DMS53 treated with DMSO at 0.1 percent for 48 hours (cell line): ENCODE measurements around the gene OR10V1.
"Not testable (repeated sequence)": the region's sequence is repeated elsewhere in the genome, so short reads cannot be mapped to it uniquely, and the experiment has no call there.

Experiments
- DNase-seq: peaks from one replicate; lab custom pipeline; 2025; ENCODE audit not compliant: unreplicated experiment; lab: John Stamatoyannopoulos, UW

The OR10V1 gene

DNA sequence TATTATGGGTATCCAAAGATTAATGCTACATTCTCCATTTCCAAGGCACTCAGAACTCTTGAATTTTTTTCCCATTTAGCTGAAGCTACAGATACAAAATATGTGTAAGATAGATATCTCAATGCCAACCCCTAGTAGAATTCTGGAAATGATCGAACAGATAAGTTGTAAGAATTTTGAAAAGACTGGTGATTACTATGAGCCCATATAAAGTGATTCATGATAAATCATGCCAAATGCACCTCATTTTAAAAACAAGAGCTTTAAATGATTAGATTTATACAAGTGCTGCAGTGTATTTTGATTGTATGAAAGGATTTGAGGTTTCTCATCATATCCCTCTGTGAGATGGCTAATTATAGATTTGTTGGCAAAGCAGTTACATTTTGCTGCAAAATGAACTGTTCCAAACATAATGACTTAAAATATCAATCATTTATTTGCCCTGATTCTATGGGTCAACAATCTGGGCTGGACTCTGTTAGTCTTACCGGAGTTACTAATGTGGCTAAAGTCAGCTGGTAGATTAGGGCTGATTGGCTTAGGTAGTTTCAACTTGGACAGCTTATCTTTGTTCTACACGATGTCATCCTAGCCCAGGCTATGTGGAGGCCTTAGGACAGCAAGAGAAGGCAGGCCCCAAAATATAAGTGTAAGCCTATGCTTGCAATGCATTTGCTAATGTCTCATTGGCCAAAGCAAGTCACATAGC is 3.4 kb downstream of the OR10V1 start:
- no peak for DNase-seq

- DNase-seq, result no peak
Observed at GRCh38 chr11:59708537-59708936, 5.1 kb downstream of the OR10V1 start.

- DNase-seq, result no peak
Observed at GRCh38 chr11:59707371-59707770, 6.3 kb downstream of the OR10V1 start.

GRCh38 chr11:59706518-59707285 is 6.9 kb downstream of the OR10V1 start:
- no peak for DNase-seq

DNA sequence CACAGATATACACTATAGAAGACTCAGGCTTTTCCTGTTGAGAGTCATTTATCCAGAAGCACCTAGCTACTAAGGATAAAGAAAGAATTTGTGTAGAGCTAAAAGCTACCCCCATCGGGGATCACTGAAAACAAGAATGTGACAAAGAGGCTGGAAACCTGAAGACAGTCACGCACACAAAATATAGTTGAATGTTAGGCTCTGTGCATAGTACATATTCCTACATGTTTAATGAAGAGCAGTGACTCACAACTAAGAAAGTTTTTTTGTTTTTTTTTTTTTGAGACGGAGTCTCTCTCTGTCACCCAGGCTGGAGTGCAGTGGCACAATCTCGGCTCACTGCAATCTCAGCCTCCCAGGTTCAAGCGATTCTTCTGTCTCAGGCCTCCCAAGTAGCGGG is 8.4 kb downstream of the OR10V1 start:
- DNase-seq, result no peak

- DNase-seq, result not testable (repeated sequence)
Observed at GRCh38 chr11:59703515-59703914, 10.1 kb downstream of the OR10V1 start.

DNA sequence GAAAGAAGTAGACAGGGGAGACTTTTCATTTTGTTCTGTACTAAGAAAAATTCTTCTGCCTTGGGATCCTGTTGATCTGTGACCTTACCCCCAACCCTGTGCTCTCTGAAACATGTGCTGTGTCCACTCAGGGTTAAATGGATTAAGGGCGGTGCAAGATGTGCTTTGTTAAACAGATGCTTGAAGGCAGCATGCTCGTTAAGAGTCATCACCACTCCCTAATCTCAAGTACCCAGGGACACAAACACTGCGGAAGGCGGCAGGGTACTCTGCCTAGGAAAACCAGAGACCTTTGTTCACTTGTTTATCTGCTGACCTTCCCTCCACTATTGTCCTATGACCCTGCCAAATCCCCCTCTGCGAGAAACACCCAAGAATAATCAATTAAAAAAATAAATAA is 13.5 kb downstream of the OR10V1 start:
- not testable (repeated sequence) for DNase-seq

DNA sequence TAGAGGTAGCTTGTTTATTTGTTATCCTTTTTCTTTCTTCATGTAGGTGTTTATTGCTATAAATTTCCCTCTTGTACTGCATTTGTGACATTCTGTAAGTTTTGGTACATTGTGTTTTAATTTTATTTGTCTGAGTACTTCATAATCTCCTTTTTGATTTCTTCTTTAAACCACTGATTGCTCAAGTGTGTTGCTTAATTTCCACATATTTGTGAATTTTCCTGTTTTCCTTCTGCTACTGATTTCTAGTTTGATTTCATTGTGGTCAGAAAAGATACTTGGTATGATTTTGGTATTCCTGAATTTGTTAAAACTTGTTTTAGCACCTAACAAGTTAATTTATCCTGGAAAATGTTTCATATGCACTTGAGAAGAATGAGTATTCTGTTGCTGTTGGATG is 15.1 kb downstream of the OR10V1 start:
- no peak for DNase-seq

GRCh38 chr11:59692915-59693314 is 20.7 kb downstream of the OR10V1 start:
- no peak for DNase-seq

GRCh38 chr11:59691156-59691555 is 22.5 kb downstream of the OR10V1 start:
- DNase-seq, result no peak

DNA sequence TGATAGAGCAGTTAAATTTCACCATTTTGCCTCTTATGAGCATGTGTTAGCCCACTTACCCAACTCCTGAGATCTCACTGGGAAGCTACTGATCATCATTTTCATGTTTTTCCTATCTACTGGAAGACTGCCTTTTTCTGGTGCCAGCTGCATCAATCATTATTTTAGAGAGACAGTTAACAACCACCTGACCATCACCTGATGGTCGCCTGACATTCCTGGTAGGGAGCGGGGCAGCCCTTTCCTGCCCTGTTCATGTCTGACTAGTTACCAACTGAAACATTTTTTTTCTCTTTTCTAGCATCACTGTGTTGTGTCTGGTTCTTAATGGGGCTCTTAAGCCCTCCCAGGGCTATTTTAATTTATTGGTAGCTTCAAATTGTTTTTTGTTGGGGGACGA is 24.6 kb downstream of the OR10V1 start:
- no peak for DNase-seq

DNA sequence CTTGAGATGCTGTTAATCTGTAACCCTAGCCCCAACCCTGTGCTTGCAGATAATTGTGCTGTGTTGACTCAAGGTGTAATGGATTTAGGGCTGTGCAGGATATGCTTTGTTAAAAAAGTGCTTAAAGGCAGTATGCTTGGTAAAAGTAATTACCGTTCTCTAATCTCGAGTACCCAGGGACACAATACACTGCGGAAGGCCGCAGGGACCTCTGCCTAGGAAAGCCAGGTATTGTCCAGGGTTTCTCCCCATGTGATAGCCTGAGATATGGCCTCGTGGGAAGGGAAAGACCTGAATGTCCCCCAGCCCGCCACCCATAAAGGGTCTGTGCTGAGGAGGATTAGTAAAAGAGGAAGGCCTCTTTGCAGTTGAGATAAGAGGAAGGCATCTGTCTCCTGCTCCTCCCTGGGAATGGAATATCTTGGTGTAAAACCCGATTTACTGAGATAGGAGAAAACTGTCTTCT is 32.4 kb downstream of the OR10V1 start:
- DNase-seq, result not testable (repeated sequence)

- DNase-seq, result peak; percentile 22
Observed at GRCh38 chr11:59680287-59681154, 33.1 kb downstream of the OR10V1 start.

- no peak for DNase-seq
Observed at GRCh38 chr11:59679347-59679746, 34.3 kb downstream of the OR10V1 start.

- no peak for DNase-seq
Observed at GRCh38 chr11:59678813-59679165, 34.9 kb downstream of the OR10V1 start.

DNA sequence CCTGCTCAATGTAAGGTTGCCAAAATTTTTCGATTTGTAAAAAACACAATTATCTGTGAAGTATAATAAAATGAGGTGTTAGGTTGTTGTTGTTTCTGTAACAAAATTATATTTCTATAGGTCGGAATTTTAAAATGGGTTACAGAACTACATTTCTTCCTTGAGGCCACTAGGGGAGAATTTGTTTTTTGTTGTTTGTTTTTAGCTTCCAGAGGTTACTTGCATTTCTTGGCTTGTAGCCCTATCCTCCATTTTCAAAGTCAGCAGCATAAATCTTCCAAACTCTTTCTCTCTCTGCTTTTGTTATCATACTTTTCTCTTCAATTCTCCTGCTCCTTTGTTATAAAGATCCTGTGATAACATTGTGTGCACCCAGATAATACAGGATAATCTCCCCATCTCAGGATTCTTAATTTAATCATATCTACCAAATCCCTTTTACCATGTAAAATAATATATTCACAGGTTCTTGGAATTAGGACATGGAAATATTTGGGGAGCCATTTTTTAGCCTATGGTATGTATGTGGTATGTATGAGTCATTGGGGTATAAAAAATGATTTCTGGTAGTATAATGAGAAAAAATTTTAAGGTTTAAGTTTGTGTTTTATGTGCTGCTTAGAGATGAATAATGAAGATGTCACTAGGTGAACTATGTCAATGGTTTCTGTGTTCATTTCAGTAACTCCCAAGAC is 35.4 kb downstream of the OR10V1 start:
- DNase-seq, result no peak

DNA sequence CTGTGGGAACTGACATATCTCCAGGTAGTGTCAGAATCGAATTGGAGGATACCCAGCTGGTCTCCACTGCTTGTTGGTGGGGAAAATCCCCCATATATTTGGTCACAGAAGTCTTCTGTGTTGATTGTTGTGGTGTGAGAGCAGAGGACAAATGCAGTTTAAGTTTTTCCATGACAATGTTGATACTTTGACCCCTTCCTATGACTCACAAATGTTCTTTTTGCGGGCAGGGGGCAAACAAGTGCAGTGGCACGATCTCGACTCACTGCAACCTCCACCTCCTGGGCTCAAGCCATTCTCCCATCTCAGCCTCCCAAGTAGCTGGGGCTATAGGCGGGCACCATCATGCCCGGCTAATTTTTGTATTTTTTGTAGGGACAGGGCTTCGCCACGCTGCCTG is 37.4 kb downstream of the OR10V1 start:
- DNase-seq, result no peak

GRCh38 chr11:59674291-59674690 is 39.4 kb downstream of the OR10V1 start:
- no peak for DNase-seq

DNA sequence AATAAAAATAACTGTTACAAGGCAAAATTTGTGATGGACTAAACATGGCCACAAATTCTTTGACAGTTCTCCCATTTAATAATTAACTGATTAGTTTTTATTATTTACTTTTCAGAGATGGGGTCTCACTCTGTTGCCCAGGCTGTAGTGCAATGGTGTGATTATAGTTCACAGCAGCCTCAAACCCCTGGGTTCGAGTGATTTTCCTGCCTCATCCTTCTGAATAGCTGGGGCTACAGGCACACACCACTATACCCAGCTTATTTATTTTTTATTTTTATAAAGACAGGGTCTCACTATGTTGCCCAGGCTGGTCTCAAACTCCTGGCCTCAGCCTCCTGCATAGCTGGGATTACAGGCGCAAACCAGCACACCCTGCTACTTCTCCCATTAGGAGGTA is 40.4 kb downstream of the OR10V1 start:
- DNase-seq, result no peak

GRCh38 chr11:59671471-59671870 is 42.2 kb downstream of the OR10V1 start:
- DNase-seq, result no peak

GRCh38 chr11:59669611-59670009 is 44.0 kb downstream of the OR10V1 start:
- no peak for DNase-seq
